ENCODE measurements around the gene EXOC4. TPM values are rescaled to one million over a fixed set of nuclear protein-coding genes. Genes with fewer than 3 reads are reported as not detected.
"Not testable (repeated sequence)": the region's sequence is repeated elsewhere in the genome, so short reads cannot be mapped to it uniquely, and the experiment has no call there.

EXOC4 gene
- total RNA-seq, 2 donors from 2014 or later, result 33.7 to 41.5 TPM

DNA sequence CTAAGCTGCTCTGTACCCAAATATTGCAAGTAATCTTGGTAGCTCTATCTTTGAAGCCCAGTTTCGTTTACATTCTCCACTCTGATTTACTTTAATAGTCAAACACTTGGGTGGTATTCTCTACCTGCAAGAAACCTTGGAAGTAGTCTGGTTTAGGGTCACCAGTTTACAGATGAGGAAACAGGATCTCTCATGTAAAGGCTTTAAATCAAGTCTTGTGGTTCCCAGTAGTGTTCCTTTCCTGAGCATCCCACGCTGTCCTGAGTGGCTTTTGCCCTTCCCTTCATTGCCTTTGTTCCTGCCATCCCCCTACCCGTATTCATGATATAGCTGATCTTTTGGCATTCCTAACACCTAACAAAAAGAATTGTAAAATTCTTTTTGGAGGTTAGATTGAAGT, 20.3 kb downstream of the EXOC4 start:
- intact Hi-C loops (cut with DNase I), result no loop called here
- ATAC-seq (no peak), DNase-seq (no peak)

- no peak for ATAC-seq
- intact Hi-C loops (cut with DNase I), result no loop called here
- no peak for DNase-seq
Measured at GRCh38 chr7:133274265-133274664, 21.4 kb downstream of the EXOC4 start.

- intact Hi-C loops (cut with DNase I), result no loop called here
- no peak for ATAC-seq
- no peak for DNase-seq
Measured at GRCh38 chr7:133275008-133275407, 22.1 kb downstream of the EXOC4 start.

- no peak for DNase-seq
- intact Hi-C loops (cut with DNase I), result no loop called here
- no peak for ATAC-seq
Measured at GRCh38 chr7:133275446-133276095, 22.7 kb downstream of the EXOC4 start.

DNA sequence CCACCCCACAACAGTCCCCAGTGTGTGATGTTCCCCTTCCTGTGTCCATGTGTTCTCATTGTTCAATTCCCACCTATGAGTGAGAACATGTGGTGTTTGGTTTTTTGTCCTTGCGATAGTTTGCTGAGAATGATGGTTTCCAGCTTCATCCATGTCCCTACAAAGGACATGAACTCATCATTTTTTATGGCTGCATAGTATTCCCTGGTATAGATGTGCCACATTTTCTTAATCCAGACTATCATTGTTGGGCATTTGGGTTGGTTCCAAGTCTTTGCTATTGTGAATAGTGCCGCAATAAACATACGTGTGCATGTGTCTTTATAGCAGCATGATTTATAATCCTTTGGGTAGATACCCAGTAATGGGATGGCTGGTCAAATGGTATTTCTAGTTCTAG, 26.1 kb downstream of the EXOC4 start:
- DNase-seq; ATAC-seq; intact Hi-C loops (cut with DNase I): not testable (repeated sequence)

DNA sequence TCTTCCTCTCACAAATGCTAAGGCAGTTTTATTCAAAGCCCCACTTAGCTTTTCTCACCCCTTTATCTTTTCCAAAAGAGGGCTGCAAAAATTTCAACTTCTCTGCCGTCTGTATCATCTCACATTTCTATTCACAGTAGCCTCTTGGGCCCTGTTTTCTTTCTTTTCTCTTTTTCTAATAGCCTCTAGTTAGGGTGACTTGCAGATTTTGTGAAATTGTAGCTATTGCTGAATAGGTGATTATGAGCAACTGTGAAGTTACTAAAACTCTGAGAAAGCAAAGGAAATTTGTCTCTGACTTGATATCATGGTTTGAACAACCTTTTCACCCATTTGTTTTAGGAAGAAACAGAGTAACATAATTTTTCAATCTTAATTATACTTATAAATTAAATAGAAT, 29.2 kb downstream of the EXOC4 start:
- no peak for ATAC-seq
- intact Hi-C loops (cut with DNase I), result no loop called here
- no peak for DNase-seq

DNA sequence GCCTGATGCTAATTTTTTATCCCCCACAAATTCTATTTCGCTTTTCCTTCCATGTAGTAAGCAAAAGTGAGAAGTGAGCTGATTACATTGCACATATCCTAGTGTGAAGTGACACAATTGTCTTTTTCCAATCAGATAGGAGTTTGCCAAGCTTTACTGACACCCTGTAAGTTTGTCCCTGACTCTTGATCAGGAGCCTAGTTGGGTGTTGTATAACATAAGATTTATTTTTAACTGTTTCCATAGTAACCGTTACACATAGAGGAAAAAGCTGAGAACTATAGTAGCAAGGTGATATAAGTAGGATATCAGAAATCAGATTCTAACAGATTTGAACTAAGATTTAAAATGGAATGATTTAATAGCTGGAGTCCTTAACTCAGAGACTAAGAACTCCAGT, 31.2 kb downstream of the EXOC4 start:
- intact Hi-C loops (cut with DNase I), result no loop called here
- DNase-seq (no peak), ATAC-seq (peak in 1 of 2 donors; percentile 12)

DNA sequence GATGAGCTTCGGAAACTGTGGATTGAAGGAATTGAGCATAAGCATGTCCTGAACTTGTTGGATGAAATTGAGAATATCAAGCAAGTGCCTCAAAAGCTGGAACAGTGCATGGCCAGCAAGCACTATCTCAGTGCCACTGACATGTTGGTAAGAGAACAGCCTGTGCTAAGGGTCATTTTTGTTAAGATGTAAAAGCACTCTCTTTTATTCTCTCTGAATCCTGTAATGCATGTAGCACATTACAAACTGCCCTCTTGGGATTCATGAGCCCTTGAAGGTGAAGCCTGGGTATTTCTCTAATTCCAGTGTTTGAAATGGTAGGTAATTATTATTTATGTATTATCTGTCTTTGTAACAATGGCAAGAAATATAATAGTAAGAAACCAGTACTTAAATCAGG, 36.1 kb downstream of the EXOC4 start:
- intact Hi-C loops (cut with DNase I), result no loop called here
- DNase-seq (no peak), ATAC-seq (no peak)

DNA sequence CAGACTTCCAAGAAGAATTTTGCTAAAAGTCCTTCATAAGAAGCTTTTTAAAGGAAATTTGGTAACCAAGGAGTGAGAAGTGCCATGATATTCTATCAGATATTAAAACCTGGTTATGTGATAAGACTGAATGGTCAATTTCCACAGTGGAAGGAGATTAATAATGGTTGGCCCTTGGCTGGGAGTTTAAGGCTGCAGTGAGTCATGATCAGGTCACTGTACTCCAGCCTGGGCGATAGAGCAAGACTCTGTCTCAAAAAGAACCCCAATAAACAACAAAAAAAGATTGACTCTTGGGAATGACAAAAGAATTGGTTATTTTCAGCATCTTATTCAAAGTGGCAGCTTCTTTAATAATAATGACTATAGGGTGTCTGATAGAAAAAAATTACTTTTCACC, 37.2 kb downstream of the EXOC4 start:
- DNase-seq (no peak), ATAC-seq (no peak)
- intact Hi-C loops (cut with DNase I), result no loop called here

DNA sequence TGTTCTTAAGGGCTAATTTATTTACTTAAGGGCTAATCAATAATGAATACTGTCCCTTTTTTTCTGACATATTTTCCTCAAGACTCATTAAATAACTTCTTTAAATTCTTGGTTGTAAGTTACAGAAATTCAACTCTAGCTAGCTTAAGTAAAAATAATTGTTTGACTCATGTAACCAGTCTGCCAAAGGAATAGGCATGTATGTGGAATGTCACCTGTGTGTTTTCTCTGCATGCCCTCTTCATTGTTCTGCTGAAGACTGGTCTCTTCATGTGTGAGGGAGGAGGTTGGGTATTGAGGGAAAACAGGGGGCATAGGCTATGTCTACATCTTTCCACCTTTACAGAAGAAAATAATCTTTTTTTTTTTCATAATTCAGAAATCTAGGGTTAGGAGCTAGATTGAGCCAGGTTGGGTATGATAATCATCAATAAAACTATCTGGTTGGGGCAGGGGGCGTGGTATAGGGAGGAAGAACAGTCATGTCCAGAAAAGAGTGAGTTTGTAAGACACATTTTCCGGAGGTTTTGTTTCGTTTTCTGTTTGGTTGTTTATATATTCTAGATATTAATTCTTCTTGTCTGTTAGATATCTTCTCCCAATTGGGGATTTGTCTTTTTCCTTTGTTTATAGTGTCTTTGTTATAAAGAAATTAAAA, 37.9 kb downstream of the EXOC4 start:
- ATAC-seq, result no peak
- no peak for DNase-seq
- intact Hi-C loops (cut with DNase I), result no loop called here

GRCh38 chr7:133292631-133293030, 39.8 kb downstream of the EXOC4 start:
- intact Hi-C loops (cut with DNase I), result no loop called here
- DNase-seq (no peak), ATAC-seq (no peak)

DNA sequence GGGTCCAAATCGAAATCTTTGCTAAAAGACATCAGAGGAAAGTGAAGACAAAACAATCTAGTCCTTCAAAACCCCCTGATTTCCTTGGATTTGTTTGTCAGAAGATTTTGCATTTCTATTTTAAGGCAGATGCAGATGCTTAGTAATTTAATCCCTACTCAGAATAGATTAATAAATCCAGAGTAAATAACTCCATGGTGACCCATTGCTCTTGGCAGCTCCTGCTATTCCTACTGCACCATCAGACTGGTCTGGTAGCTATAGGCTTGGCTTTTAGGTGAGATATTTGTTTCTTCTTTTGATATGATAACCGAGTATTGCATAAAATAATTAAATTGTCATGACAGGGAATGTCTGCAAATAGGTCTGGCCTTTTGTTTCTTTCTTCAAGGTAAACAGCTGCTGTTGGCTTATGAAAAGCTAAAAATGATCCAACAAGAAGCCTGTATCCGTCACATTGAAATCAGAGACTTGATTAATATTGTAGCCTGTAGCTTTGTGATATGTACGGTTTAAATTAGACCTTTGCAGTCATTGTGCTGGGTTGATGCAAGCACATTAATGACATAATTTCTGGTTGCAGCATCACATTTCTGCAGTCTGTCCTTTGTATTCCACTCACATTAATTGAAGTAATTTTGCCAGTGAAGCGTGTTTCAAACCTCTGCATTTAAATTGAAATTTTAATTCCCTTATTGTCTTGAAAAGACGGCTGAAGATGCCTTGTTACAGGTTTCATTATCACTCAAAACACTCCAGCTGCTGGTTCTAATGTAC, 40.7 kb downstream of the EXOC4 start:
- ATAC-seq (no peak), DNase-seq (no peak)
- intact Hi-C loops (cut with DNase I), result no loop called here

- no peak for ATAC-seq
- intact Hi-C loops (cut with DNase I), result no loop called here
- no peak for DNase-seq
Measured at GRCh38 chr7:133294234-133294633, 41.4 kb downstream of the EXOC4 start.

DNA sequence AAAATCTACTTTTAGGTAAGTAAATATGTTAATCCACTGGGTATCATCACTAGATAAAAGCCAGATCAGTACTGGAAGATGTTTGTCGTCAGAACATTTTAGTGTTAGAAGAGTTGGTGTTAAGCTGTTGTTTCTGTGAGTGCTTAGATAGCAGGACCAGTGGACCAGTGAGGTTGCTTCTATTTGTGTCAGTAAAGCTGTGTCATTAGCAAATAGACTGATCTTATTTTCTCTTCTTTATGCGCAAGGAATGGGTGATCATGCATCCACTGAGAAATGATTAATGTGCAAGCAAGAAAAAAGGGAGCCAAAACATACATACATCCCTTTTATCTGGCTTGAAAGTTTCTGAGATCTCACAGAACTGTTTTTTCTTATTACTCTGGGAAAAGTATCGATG, 42.6 kb downstream of the EXOC4 start:
- DNase-seq (no peak), ATAC-seq (no peak)
- intact Hi-C loops (cut with DNase I), result no loop called here

DNA sequence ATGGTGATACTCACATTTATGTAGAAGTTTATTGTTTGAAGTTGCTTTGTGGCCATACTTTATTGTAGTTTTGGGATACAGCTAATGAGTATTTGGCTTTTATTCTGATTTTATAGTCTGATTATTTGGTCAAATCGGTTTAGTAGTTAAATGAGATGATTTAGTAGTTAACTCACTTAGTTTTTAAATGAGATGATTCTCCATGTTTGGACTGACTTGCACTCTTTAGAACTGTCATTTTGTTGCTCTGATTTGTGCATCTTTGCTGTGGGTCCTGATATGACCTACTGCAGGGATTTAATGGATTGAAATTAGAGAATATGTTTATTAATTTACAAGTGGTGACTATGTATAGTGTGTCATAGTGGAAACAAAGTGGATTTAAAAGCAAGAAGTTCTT, 44.2 kb downstream of the EXOC4 start:
- DNase-seq (no peak), ATAC-seq (no peak)
- intact Hi-C loops (cut with DNase I), result no loop called here

DNA sequence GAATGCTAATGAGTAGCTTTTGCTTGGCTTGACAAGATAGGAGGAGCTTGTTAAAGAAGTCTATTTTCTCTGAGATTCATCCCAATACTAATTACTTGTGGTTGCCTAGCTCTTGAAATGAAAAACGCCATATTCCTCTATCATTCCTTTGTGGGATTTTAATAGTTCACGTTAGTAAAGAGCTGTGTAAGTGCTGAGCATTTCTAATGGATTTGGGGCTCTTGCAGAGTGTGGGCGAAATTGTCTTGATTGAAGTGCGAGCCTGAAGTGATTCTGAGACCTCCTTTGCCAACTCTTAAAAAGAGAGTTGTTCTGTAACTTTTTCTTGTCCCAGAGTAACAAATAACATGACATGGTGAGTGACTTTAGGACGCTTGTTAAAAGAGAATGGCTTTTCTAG, 45.2 kb downstream of the EXOC4 start:
- ATAC-seq, result no peak
- intact Hi-C loops (cut with DNase I), result no loop called here
- no peak for DNase-seq

DNA sequence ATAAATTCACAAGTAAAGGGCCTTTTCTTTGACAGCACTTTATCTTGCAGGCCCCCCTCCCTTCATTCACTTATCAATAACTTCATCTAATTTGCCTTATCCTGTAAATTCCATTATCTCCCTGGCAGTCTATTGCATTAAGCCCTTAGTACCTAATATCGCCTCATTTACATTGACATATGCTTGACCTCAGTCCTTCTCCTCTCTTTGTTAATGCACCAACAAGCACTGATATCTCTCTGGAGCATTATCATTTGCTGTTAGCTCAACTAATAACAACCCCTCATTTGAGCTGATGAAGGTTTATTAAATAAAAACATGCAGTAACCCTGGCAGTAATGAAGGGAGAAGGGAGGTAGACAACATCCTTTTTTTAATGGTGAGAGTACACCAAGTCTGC, 46.8 kb downstream of the EXOC4 start:
- ATAC-seq (no peak), DNase-seq (no peak)
- intact Hi-C loops (cut with DNase I), result no loop called here

GRCh38 chr7:133300088-133300487, 47.2 kb downstream of the EXOC4 start:
- ATAC-seq (no peak), DNase-seq (no peak)
- intact Hi-C loops (cut with DNase I), result no loop called here

DNA sequence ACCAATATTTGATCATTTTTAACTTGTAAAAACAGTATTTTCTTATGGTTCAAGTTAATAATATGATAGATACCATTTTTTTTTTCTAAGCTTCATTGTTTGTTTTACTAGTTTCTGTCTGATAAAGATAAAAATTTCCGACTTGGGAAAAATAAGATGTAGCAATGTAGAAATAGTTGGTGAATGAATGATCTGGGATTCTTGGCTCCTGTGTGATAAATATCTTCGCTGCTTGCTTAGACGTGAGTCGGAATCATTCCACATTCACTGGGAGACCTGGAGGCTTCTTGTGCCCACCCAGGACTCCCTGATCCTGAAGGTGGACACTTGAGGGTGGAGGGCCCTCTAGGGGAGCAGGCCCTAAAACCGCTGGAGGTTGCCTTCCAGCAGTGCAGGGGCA, 47.9 kb downstream of the EXOC4 start:
- ATAC-seq, result no peak
- DNase-seq, result no peak
- intact Hi-C loops (cut with DNase I), result no loop called here

DNA sequence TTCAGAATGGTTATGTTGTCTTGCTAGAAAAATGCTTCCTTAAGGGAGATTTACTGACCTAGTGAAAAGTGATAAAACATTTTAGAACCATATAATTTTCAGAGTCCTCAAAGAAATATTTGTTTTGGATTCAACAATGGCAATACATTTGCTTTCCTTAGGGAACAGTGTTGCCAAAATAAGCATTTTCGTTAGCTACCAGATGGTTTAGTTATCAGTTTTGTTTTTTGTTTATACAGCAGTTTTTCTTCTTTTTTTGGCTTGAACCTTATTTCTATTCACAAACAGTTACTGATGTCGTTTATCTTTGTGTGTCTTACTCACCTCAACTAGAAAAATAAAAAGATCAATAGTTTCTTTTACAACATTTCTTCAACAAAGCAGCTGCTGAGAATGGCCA, 48.6 kb downstream of the EXOC4 start:
- intact Hi-C loops (cut with DNase I), result no loop called here
- DNase-seq (no peak), ATAC-seq (peak in 1 of 2 donors; percentile 39)

DNA sequence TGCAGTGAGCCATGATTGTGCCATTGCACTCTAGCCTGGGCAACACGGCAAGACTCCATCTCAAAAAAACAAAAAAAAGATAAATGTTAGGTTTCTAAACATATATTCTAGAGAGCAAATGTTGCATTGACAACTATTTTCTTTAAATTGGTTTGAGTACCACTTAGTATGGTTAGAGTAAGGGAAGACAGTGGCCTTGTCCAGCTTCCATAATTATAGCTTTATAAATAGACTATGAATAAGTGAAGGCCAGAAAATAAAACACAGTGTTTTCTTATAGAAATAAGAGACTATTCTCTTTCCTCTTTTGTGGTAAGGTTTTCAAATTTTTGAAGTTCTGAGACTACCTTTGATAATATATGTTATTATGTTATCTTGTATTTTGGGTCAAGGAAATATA, 50.5 kb downstream of the EXOC4 start:
- intact Hi-C loops (cut with DNase I), result no loop called here
- ATAC-seq, result no peak
- no peak for DNase-seq
